Cardiac fibroblast (primary cell): Measurements from ENCODE around the gene SEC11A.
"Not testable (repeated sequence)": the region's sequence is repeated elsewhere in the genome, so short reads cannot be mapped to it uniquely, and the experiment has no call there.

Source experiments
- DNase-seq, 2 donors: peaks; one replicate each; pipeline versions ENCODE4 v3.0.0 to v3.0.0-alpha.2; 2010; ENCODE audit warnings: low read depth in 2 of 2
- H3K4me3 ChIP-seq, 2 donors: replicated peaks in 1 of 2; 1 replicate in 1 of 2; 2 replicates in 1 of 2; pipeline ENCODE4 v1.5.1; 2011; ENCODE audit warnings: low read depth in 2 of 2, low read length in 2 of 2, mild to moderate bottlenecking in 2 of 2, moderate library complexity in 1 of 2
- CTCF ChIP-seq: IDR thresholded peaks from one replicate; pipeline ENCODE4 v1.5.1; 2011; ENCODE audit warnings: low read depth, mild to moderate bottlenecking, low read length, inconsistent platforms

SEC11A gene

GRCh38 chr15:84697236-84697990 lies 18.5 kb downstream of the SEC11A start:
- H3K4me3 ChIP-seq, result no peak overlapping the region
- TF ChIP-seq CTCF, result no peak
- no peak for DNase-seq

- H3K4me3 ChIP-seq, result no peak overlapping the region
- no peak for TF ChIP-seq CTCF
- DNase-seq, result no peak
Measured at GRCh38 chr15:84696757-84697156, 19.2 kb downstream of the SEC11A start.

- no peak for TF ChIP-seq CTCF
- no peak overlapping the region for H3K4me3 ChIP-seq
- DNase-seq, result no peak
Measured at GRCh38 chr15:84690342-84690741, 25.6 kb downstream of the SEC11A start.

GRCh38 chr15:84689858-84690257 lies 26.1 kb downstream of the SEC11A start:
- DNase-seq, result no peak
- no peak overlapping the region for H3K4me3 ChIP-seq
- TF ChIP-seq CTCF, result no peak

GRCh38 chr15:84686446-84686845 lies 29.5 kb downstream of the SEC11A start:
- H3K4me3 ChIP-seq, DNase-seq: not testable (repeated sequence)

GRCh38 chr15:84685304-84685703 lies 30.6 kb downstream of the SEC11A start:
- DNase-seq, result peak; percentile 86 to 97
- H3K4me3 ChIP-seq, result no peak overlapping the region
- TF ChIP-seq CTCF, result no peak

- H3K4me3 ChIP-seq, result no peak overlapping the region
- TF ChIP-seq CTCF, result no peak
- peak; percentile 33 to 81 for DNase-seq
Measured at GRCh38 chr15:84684092-84684491, 31.8 kb downstream of the SEC11A start.
